GM21390 (cell line): ENCODE measurements around the gene RNLS.
"Not testable (repeated sequence)": the region's sequence is repeated elsewhere in the genome, so short reads cannot be mapped to it uniquely, and the experiment has no call there.

Source experiments
- ATAC-seq: cut with Tn5 transposase; IDR thresholded peaks from one replicate; pipeline ENCODE4 v1.9.1; 2021; ENCODE audit not compliant: unreplicated experiment

Gene RNLS

GRCh38 chr10:88525371-88526069 lies 57.6 kb downstream of the RNLS start:
- no peak for ATAC-seq

GRCh38 chr10:88523739-88524400 lies 59.2 kb downstream of the RNLS start:
- ATAC-seq: no peak

- ATAC-seq: no peak
Observed at GRCh38 chr10:88522715-88523114, 60.4 kb downstream of the RNLS start.

GRCh38 chr10:88521791-88522190 lies 61.3 kb downstream of the RNLS start:
- no peak for ATAC-seq

GRCh38 chr10:88515235-88515634 lies 67.9 kb downstream of the RNLS start:
- ATAC-seq: no peak

DNA sequence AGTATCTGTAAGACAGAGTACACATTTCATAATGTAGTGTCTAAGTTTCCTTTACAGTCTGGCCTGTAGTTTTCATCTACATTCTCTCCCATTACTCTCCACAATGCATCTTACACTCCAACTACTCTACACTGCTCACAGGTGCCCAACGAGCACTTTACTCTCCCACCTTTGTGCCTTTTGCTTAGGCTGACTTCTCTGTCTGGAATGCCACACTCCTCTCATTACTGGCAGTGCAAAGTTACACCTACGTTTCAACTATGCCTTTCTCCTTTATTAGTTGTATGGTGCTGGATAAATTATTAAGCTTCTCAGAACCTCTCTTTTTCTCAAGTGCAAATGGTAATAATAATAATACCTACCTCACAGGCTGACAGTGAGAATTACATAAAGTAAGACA lies 70.5 kb downstream of the RNLS start:
- ATAC-seq: no peak

GRCh38 chr10:88508796-88509195 lies 74.3 kb downstream of the RNLS start:
- ATAC-seq: no peak

GRCh38 chr10:88507826-88508453 lies 75.2 kb downstream of the RNLS start:
- no peak for ATAC-seq

GRCh38 chr10:88507404-88507803 lies 75.7 kb downstream of the RNLS start:
- ATAC-seq: no peak

DNA sequence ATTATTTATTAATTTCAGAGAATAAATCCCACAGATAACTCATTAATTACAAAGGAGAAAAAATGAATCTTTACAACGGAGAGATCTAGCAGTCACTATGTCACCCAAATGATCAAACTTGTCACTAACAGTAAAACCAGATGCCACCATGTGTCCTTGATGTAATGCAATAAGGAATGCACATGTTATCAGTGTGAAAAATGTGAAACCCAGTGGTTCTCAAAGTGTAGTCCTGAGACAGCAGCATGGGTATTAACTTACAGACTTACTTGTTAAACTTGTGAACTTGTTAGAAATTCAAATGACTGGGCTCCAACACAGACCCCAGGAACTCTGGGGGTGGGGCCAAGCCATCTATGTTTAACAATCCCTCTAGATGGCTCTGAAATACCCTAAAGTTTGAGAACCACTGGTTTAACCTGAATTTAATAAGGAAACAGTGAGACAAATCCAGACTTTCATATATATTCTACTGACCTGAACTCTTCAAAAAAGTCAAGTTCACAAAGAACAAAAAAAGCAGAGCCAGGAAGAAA lies 77.4 kb downstream of the RNLS start:
- no peak for ATAC-seq

- ATAC-seq: no peak
Observed at GRCh38 chr10:88505265-88505664, 77.9 kb downstream of the RNLS start.

DNA sequence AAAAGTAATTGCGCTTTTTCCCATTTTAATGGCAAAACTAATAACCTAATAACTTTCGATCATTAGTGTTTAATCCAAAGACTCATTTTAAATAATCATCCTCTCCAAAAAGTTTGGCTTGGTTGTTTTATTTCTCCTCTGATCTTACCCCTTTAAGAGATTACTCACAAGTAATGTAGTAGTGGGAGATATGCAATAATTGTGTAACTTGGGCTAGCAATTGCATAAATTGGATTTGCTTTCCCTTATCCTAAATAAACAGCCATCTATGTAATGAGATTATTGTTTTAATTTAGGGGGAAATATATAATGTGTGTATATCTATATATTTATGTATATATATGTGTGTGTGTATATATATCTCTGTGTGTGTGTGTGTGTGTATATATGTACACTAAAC lies 82.5 kb downstream of the RNLS start:
- ATAC-seq: no peak

GRCh38 chr10:88499569-88500470 lies 83.3 kb downstream of the RNLS start:
- ATAC-seq: no peak

GRCh38 chr10:88497913-88498312 lies 85.2 kb downstream of the RNLS start:
- ATAC-seq: no peak

- ATAC-seq: no peak
Observed at GRCh38 chr10:88494537-88494936, 88.6 kb downstream of the RNLS start.

- ATAC-seq: no peak
Observed at GRCh38 chr10:88493691-88494483, 89.2 kb downstream of the RNLS start.

GRCh38 chr10:88491314-88491713 lies 91.8 kb downstream of the RNLS start:
- no peak for ATAC-seq

GRCh38 chr10:88490231-88490980 lies 92.7 kb downstream of the RNLS start:
- no peak for ATAC-seq

GRCh38 chr10:88489107-88489506 lies 94.0 kb downstream of the RNLS start:
- no peak for ATAC-seq

DNA sequence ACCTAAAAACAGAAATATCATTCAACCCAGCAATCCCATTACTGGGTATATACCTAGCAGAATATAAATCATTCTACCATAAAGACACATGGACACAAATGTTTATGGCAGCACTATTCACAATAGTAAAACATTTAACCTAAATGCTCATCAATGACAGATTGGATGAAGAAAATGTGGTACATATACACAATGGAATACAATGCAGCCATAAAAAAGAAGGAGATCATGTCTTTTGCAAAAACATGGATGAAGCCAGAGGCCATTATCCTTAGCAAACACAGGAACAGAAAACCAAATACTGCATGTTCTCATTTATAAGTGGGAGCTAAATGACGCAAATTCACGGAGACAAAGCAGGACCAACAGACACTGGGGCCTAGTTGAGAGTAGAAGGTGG lies 96.3 kb downstream of the RNLS start:
- ATAC-seq: not testable (repeated sequence)
